GM12891 (cell line): ENCODE results near the gene NEDD8.

Experiments used
- POLR2A ChIP-seq: IDR thresholded peaks from 2 replicates; pipeline ENCODE4 v1.6.1; 2011; ENCODE audit warnings: low read depth, low read length, control low read depth
- POLR2AphosphoS5 ChIP-seq: IDR thresholded peaks from 2 replicates; pipeline ENCODE4 v1.6.1; 2011; ENCODE audit warnings: low read depth, low read length, control low read depth
- POU2F2 ChIP-seq: IDR thresholded peaks from 2 replicates; pipeline ENCODE4 v1.6.1; 2011; ENCODE audit warnings: low read depth, mild to moderate bottlenecking, control low read depth, low read length, moderate library complexity
- TAF1 ChIP-seq: IDR thresholded peaks from 2 replicates; pipeline ENCODE4 v1.6.1; 2011; ENCODE audit warnings: low read depth, low read length, control low read depth

GRCh38 chr14:24232121-24232644 is at the start of gene NEDD8:
- TF ChIP-seq POLR2AphosphoS5, result peak; percentile 25; the same call in 1 of the 2 replicates
- TF ChIP-seq POU2F2, result no peak
- TF ChIP-seq TAF1, result no peak
- 0 out of 2 replicates have a peak, but pooled peaks have one; percentile 18 for TF ChIP-seq POLR2A
